Right hindlimb (tissue), 1 donor: ENCODE measurements around the gene SRRM5.
"Not testable (repeated sequence)": the region's sequence is repeated elsewhere in the genome, so short reads cannot be mapped to it uniquely, and the experiment has no call there.

Source experiments
- DNase-seq: peaks from one replicate; pipeline ENCODE4 v3.0.0-alpha.2; 2018

Gene SRRM5

GRCh38 chr19:43619262-43620060, 7.6 kb downstream of the SRRM5 start, which contains the start of gene ZNF428:
Gene ZNF428 (minus strand): TSS chr19:43619629. CDS start chr19:43614304, 5,325 bp downstream.
- peak; percentile 93 for DNase-seq

GRCh38 chr19:43620061-43621001, 8.4 kb downstream of the SRRM5 start:
- DNase-seq, result no peak

GRCh38 chr19:43622070-43622469, 10.2 kb downstream of the SRRM5 start:
- no peak for DNase-seq

GRCh38 chr19:43622956-43623355, 11.1 kb downstream of the SRRM5 start:
- DNase-seq, result no peak

GRCh38 chr19:43623889-43624670, 12.2 kb downstream of the SRRM5 start:
- DNase-seq, result no peak

- peak; percentile 45 for DNase-seq
These were observed 13.0 kb downstream of the SRRM5 start for GRCh38 chr19:43624933-43625332.

GRCh38 chr19:43625918-43626579, 14.2 kb downstream of the SRRM5 start:
- DNase-seq, result no peak

- DNase-seq, result no peak
These were observed 14.9 kb downstream of the SRRM5 start for GRCh38 chr19:43626838-43627237.

GRCh38 chr19:43628646-43629326, 16.9 kb downstream of the SRRM5 start:
- no peak for DNase-seq

GRCh38 chr19:43631491-43631890, 19.6 kb downstream of the SRRM5 start:
- DNase-seq, result no peak

- DNase-seq, result no peak
These were observed 21.6 kb downstream of the SRRM5 start for GRCh38 chr19:43633520-43633919.

- no peak for DNase-seq
These were observed 22.2 kb downstream of the SRRM5 start for GRCh38 chr19:43634068-43634467.

- no peak for DNase-seq
These were observed 22.6 kb downstream of the SRRM5 start for GRCh38 chr19:43634506-43634871.

- peak; percentile 41 for DNase-seq
These were observed 23.1 kb downstream of the SRRM5 start for GRCh38 chr19:43634872-43635560.

GRCh38 chr19:43635561-43635940, 23.7 kb downstream of the SRRM5 start:
- DNase-seq, result not testable (repeated sequence)

GRCh38 chr19:43636121-43636683, 24.3 kb downstream of the SRRM5 start:
- DNase-seq, result no peak

GRCh38 chr19:43638214-43638994, 26.5 kb downstream of the SRRM5 start:
- no peak for DNase-seq

GRCh38 chr19:43638995-43639518, 27.2 kb downstream of the SRRM5 start:
- DNase-seq, result no peak
